Stimulated activated CD8-positive, alpha-beta memory T cell treated with anti-CD3 and anti-CD28 coated beads, Interleukin-12 subunit alpha, Interleukin-12 subunit beta, amount 100 ng/mL, for 1 hour (primary cell): Measurements from ENCODE around the gene CD2AP.
"Not testable (repeated sequence)": the region's sequence is repeated elsewhere in the genome, so short reads cannot be mapped to it uniquely, and the experiment has no call there.

Source experiments
- DNase-seq: peaks from one replicate; pipeline ENCODE4 v3.0.0-alpha.2; 2020; ENCODE audit warnings: low read depth

CD2AP gene

GRCh38 chr6:47566602-47567001, 89.0 kb downstream of the CD2AP start:
- DNase-seq, result not testable (repeated sequence)

GRCh38 chr6:47567586-47567985, 90.0 kb downstream of the CD2AP start:
- DNase-seq, result no peak

- DNase-seq, result no peak
Observed at GRCh38 chr6:47571488-47571887, 93.9 kb downstream of the CD2AP start.

GRCh38 chr6:47573109-47573508, 95.5 kb downstream of the CD2AP start:
- no peak for DNase-seq

GRCh38 chr6:47574789-47575188, 97.2 kb downstream of the CD2AP start:
- DNase-seq, result no peak

- DNase-seq, result no peak
Observed at GRCh38 chr6:47579040-47579439, 101.5 kb downstream of the CD2AP start.

GRCh38 chr6:47581591-47581990, 104.0 kb downstream of the CD2AP start:
- DNase-seq, result no peak

- no peak for DNase-seq
Observed at GRCh38 chr6:47587493-47587892, 109.9 kb downstream of the CD2AP start.

- DNase-seq, result no peak
Observed at GRCh38 chr6:47592131-47592840, 114.7 kb downstream of the CD2AP start.

- no peak for DNase-seq
Observed at GRCh38 chr6:47593979-47594378, 116.4 kb downstream of the CD2AP start.

GRCh38 chr6:47595785-47596184, 118.2 kb downstream of the CD2AP start:
- DNase-seq, result no peak

GRCh38 chr6:47598367-47598766, 120.8 kb downstream of the CD2AP start:
- no peak for DNase-seq

GRCh38 chr6:47599512-47599911, 121.9 kb downstream of the CD2AP start:
- no peak for DNase-seq

GRCh38 chr6:47603227-47603626, 125.6 kb downstream of the CD2AP start:
- no peak for DNase-seq

- DNase-seq, result no peak
Observed at GRCh38 chr6:47603995-47604394, 126.4 kb downstream of the CD2AP start.

- no peak for DNase-seq
Observed at GRCh38 chr6:47621838-47622449, 144.4 kb downstream of the CD2AP start.

- no peak for DNase-seq
Observed at GRCh38 chr6:47626782-47627181, 149.2 kb downstream of the CD2AP start.

- DNase-seq, result no peak
Observed at GRCh38 chr6:47628448-47629272, 151.1 kb downstream of the CD2AP start.

GRCh38 chr6:47629954-47630353, 152.4 kb downstream of the CD2AP start:
- DNase-seq, result no peak

- DNase-seq, result no peak
Observed at GRCh38 chr6:47630587-47630986, 153.0 kb downstream of the CD2AP start.

GRCh38 chr6:47631269-47631772, 153.7 kb downstream of the CD2AP start:
- no peak for DNase-seq

- no peak for DNase-seq
Observed at GRCh38 chr6:47631797-47632196, 154.2 kb downstream of the CD2AP start.

- DNase-seq, result no peak
Observed at GRCh38 chr6:47633141-47633540, 155.6 kb downstream of the CD2AP start.
